Activated naive CD4-positive, alpha-beta T cell treated with anti-CD3 and anti-CD28 coated beads, Interleukin-2, amount 50 U/mL, for 72 hours (primary cell): Measurements from ENCODE around the gene POLE3. TPM values are rescaled to one million over a fixed set of nuclear protein-coding genes. Genes with fewer than 3 reads are reported as not detected.
"Not testable (repeated sequence)": the region's sequence is repeated elsewhere in the genome, so short reads cannot be mapped to it uniquely, and the experiment has no call there.

Source experiments
- ATAC-seq, 2 donors: fragments of 150-1000 bp; cut with Tn5 transposase; 2 replicates each; pipeline ENCODE4 v1.10.0; 2021; ENCODE audit warnings: mild to moderate bottlenecking in 2 of 2, moderate library complexity in 2 of 2
- DNase-seq, 2 donors: peaks; one replicate each; pipeline ENCODE4 v3.0.0; 2021 to 2022; ENCODE audit warnings: low spot score in 2 of 2
- H3K27ac Mint-ChIP-seq, 2 donors: one replicate each; pipeline ENCODE4 v1.8.0; 2022; ENCODE audit warnings: mild to moderate bottlenecking in 2 of 2, mixed read lengths in 2 of 2
- H3K36me3 Mint-ChIP-seq, 2 donors: one replicate each; pipeline ENCODE4 v1.8.0; 2022; ENCODE audit warnings: mixed read lengths in 2 of 2
- H3K9me3 Mint-ChIP-seq, 2 donors: one replicate each; pipeline ENCODE4 v1.8.0; 2022; ENCODE audit warnings: mixed read lengths in 2 of 2
- total RNA-seq, 2 donors: library from RNA; stranded (reverse); gene quantifications; one replicate each; pipeline ENCODE4 v1.2.3, GENCODE V29; 2022

The POLE3 gene
- total RNA-seq, 2 donors from 2014 or later = 46.8 to 60.8 TPM

DNA sequence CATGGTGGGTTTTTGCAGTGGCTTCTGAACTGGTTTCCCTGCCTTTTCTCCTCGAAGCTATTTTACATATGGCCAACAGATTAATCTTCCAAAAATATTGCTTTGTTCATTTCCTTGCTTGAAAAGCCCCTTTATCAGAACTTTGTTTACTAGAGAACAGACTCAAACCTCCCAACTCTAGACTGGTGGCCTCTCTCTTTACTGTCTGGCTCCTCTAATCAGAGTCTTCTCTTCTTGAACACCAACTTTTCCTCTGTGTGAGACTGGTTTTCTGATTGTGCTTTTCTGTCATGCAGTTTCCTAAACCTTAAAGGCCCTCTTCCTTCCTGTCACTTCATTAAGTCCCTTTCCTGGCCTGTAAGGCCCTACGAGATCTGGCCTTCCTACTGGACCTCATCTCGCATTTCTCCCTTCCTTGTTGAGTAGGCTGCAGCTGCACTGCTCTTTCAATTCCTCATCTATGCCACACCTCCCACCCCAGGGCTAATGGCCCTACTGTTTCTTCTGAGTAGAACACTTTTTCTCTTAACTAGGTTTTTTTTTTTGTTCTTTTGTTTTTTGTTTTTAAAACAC is 5.8 kb upstream of the POLE3 start:
- Mint-ChIP-seq H3K36me3 (no peaks in the 10 kb centered on the region), H3K9me3 (no peaks in the 10 kb centered on the region), H3K27ac (no peak overlapping the region)
- DNase-seq (no peak), ATAC-seq (no peak)

DNA sequence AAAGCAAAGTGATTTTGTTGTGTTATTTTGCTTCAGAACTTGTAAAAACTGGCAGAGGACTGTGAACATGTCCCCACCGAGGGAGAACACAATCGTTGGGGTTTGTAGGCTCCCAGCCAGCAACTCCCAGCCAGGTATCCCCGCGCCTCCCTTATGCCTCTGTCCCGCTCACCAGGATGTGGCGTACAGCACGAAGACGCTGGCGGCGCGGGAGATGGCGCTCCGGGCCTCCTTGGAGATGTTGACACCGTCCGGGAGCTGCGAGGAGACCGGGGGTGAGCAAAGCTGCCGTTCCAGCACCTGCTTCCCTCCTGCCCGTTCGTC is 630 bp downstream of the POLE3 start:
- ATAC-seq = peak; percentile 12 to 25
- DNase-seq = no peak
- Mint-ChIP-seq H3K36me3 (peaks cover 38 to 40% of the 10 kb centered on the region in 2 donors), H3K27ac (peak overlapping the region; percentile 96 to 99), H3K9me3 (no peaks in the 10 kb centered on the region)

DNA sequence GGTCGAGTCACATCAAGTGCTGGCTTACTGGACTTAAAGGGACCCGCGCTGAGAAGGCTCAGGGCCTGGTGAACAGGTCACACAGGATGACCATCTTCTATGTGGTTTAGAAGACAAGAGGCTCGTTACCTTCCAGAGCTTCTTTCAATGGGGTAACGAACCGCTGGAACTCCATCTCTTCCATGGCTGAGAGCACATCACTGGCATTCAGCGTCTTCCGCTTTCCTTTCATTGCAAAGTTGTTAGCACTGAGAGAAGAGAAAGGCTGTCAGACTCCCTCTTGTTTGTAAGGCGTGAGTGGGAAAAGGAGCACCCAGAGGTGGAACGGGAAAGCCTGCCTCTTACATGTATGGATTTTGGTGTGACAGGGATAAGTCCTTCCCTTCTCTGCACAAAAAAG is 994 bp downstream of the POLE3 start:
- DNase-seq (no peak), ATAC-seq (no peak)
- Mint-ChIP-seq H3K9me3 (no peaks in the 10 kb centered on the region), H3K27ac (peak overlapping the region; percentile 96 to 99), H3K36me3 (peaks cover 38 to 40% of the 10 kb centered on the region in 2 donors)

DNA sequence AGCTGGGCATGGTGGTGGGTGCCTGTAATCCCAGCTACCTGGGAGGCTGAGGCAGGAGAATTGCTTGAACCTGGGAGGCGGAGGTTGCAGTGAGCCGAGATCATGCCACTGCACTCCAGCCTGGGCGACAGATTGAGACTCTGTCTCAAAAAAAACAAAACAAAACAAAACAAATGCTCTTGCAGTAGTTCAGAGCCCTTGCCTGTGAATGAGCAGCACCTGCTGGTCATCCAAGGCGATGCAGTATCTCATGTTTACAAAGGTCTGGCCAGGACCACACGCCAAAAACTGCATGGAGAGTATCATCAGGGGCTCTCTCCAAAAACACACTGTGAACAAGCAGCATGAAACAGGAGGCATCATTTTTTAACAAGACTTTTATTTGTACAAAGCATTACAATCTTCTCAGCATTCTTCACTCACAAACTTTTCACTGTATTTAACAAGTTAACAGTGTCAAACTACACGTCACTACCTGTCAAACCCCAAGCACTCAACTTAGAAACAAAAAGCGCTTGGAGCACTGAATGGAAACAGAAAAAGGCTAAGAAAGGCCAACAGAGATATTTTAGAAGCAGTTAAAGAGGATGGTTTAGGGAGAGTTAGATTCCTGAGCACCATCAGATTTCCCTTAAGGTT is 3.5 kb downstream of the POLE3 start:
- Mint-ChIP-seq H3K36me3 (peaks cover 38 to 40% of the 10 kb centered on the region in 2 donors), H3K27ac (peak overlapping the region; percentile 95 to 96)
- ATAC-seq, H3K9me3 Mint-ChIP-seq: not testable (repeated sequence)
- DNase-seq = peak in 1 of 2 donors; percentile 58

DNA sequence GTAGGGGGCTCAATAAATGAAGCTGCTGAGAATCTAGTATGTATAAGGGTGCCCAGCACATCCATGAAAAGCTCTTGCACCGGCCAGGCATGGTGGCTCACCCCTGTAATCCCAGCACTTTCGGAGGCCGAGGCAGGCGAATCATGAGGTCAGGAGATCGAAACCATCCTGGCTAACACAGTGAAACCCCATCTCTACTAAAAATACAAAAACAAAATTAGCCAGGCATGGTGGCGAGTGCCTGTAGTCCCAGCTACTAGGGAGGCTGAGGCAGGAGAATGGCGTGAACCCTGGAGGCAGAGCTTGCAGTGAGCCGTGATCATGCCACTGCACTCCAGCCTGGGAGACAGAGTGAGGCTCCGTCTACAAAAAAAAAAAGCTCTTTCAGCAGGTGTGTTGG is 4.1 kb downstream of the POLE3 start:
- not testable (repeated sequence) for DNase-seq, H3K9me3 Mint-ChIP-seq, ATAC-seq
- Mint-ChIP-seq H3K36me3 (peaks cover 38 to 40% of the 10 kb centered on the region in 2 donors), H3K27ac (peak overlapping the region in 1 of 2 donors; percentile 96)

DNA sequence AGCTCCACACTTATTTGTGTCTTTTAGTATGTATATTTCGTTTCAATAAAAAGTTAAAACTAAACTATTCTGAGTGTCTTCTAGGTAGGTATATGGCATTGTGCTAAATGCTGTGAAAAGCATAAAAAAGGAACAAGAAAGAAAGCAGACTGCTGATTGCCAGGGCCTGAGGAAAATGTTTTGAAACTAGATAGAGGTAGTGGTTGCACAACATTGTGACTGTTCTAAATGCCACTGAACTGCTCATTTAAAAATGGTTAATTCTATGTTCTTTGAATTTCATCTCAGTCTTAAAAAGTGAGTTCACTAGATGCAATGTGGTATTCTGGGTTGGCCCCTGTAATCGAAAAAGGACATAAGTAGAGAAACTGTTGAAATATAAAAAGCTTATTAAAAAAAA is 6.8 kb downstream of the POLE3 start:
- no peak for ATAC-seq
- Mint-ChIP-seq H3K36me3 (peaks cover 17 to 18% of the 10 kb centered on the region in 2 donors), H3K9me3 (no peaks in the 10 kb centered on the region), H3K27ac (no peak overlapping the region)
- DNase-seq = no peak

DNA sequence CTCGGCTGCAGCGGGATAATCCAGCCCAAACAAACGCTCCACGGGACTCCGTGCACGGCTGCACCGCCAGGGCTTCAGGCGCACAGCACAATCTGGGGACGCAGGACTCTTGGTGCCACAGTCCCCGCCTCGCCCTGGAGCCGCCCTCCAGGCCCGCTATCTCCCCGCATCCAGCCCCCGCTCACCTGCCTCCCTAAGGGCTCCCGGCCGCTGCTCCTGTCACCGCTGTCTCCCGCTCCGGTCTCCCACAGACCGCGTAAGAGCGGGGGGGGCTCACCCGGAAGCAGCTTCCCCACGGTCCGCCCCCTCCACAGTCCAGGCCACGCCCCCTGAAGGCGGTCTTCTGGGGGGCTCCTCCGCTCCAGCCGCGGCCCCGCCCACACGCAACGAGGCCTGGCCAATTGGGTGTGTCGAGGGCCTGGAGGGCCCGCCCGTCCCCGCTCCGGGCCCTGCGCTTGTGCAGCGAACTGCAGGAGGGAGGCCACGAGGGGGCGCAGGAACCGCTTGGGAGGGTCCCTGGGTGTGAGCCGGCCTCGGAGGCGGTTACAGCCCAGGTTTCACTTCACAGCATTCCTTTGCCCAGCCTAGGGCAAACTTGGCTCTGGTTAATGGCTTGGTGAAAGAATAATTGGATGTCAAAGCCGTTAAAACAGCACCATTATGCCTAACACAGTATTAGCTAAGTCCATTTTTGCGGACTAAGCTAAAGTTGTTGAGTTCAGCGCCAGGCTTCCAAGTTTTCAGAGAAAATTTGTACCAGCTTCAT is 9.3 kb downstream of the POLE3 start, which contains the start of gene ALAD:
Gene ALAD, minus strand, starts transcription at position 258 of the 766 bp plus-strand sequence. CDS start 7,725 bp downstream, outside the sequence.
- ATAC-seq (peak; percentile 93 to 99), DNase-seq (peak; percentile 98 to 99)
- no peaks in the 10 kb centered on the region for H3K9me3 Mint-ChIP-seq
- no peaks in the 10 kb centered on the region for H3K36me3 Mint-ChIP-seq
- peak within 1 kb of the TSS; percentile 83 to 90 for H3K27ac Mint-ChIP-seq

DNA sequence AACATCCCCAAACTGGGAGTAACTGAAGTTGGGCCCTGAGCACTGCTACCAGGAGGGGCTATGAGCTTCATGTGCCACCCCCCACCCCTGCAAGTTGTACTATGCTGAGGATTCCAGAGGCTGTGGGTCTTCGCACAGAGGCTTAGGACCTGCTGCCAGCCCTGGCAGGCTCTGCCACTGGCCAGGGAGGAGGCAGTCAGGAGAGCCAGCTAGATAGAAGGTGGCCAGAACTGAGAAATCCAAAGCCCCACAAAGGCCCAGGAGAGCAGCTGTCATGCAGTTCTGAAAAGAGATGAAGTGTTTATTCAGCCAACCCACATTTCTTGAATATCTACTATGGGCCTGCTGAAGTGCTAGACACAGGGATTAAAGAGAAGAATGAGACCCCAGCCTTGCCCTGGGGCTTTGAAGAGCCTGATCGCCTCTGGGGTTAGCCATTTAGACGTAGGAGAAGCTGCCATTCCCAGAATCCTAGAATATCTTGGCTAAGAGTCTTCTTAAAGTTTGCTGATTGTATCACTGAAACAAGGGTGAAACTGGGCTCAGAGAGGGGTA is 10.8 kb downstream of the POLE3 start:
- Mint-ChIP-seq H3K27ac (peak overlapping the region in 1 of 2 donors; percentile 4), H3K36me3 (no peaks in the 10 kb centered on the region)
- no peak for ATAC-seq

DNA sequence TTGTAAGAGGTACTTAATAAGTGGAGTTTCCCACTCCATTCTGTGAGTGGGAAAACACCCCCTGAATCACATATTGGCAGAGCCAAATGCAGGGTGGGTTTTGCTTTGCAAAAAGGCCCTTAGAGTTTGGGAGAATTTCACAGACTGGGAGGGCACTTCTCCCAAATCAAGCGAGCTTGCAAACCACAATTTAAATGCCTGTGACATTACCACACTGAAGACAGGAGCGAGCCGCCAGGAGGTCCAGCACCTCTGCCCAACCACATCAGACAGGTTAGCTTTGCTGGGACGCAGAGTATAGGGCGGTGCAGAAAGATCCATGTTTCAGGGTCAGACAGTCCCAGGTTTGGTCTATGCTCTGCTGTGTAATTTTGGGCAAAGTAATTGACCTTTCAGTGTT is 11.7 kb downstream of the POLE3 start:
- H3K9me3 Mint-ChIP-seq = no peaks in the 10 kb centered on the region

More for the DNA sequence above, 10.8 kb downstream of the POLE3 start:
- H3K9me3 Mint-ChIP-seq = no peaks in the 10 kb centered on the region
- no peak for DNase-seq

DNA sequence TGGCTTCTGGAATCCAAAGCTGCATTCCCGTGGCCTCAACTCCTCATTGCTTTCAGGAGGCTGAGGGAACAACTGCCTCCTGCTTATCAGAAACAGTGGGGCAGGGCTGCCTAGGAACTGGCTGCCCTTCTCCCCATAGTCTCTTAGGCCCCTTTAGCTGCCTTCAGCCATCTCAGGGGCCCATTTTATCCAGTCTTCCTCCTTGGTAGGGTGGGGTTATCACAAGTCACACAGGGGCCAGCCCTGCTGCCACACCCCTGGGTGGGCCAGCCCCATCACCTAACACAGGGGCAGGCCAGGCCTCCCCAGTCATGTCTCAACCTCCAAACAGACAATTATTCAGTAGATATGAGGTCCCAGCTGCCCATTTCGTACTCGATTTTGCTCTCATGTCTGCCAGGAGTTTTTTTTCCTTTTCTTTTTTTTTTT is 13.3 kb downstream of the POLE3 start:
- no peaks in the 10 kb centered on the region for H3K9me3 Mint-ChIP-seq
- no peak for ATAC-seq
- no peaks in the 10 kb centered on the region for H3K36me3 Mint-ChIP-seq

More for the DNA sequence above, 11.7 kb downstream of the POLE3 start:
- H3K36me3 Mint-ChIP-seq = no peaks in the 10 kb centered on the region
- DNase-seq = no peak
- ATAC-seq = no peak
- H3K27ac Mint-ChIP-seq = peak overlapping the region in 1 of 2 donors; percentile 4

DNA sequence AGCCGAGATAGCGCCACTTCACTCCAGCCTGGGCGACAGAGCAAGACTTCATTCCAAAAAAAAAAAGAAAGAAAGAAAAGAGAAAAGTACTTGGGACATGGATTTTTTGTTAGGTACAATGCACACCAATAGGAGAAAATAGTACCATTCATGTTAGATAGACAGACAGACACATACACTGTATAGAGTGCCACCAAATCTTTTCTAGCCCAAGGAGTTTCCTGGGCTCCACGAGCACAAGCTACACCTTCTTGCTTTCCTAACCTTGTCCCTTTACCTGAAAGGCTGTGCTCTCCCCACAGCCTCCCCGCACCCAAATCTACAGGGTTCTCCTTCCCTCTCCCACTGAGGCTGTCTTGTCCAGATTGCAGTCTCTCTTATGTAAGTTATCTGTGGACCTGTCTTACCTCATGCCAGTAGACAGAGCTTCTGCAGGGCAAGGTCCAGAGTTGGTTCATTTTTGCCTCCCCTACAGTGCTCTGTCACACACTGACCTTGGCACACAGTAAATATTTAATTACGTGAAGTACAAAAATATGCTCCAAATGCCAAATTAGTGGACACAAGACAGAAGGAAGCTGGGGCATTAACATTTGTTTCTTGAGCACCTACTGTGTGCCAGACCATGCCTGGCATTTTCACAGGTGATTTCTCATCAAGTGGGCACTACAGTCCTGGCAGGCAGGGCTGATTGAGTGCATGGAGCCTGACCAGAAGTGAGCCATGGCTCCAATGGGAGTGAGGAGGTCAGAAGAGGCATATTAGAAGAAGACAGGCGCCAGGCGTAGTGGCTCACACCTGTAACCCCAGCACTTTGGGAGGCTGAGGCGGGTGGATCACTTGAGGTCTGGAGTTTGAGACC is 15.2 kb downstream of the POLE3 start:
- Mint-ChIP-seq H3K9me3 (no peaks in the 10 kb centered on the region), H3K36me3 (no peaks in the 10 kb centered on the region), H3K27ac (no peak overlapping the region)
- ATAC-seq (no peak), DNase-seq (peak in 1 of 2 donors; percentile 16)

More for the DNA sequence above, 13.3 kb downstream of the POLE3 start:
- no peak overlapping the region for H3K27ac Mint-ChIP-seq
- no peak for DNase-seq

DNA sequence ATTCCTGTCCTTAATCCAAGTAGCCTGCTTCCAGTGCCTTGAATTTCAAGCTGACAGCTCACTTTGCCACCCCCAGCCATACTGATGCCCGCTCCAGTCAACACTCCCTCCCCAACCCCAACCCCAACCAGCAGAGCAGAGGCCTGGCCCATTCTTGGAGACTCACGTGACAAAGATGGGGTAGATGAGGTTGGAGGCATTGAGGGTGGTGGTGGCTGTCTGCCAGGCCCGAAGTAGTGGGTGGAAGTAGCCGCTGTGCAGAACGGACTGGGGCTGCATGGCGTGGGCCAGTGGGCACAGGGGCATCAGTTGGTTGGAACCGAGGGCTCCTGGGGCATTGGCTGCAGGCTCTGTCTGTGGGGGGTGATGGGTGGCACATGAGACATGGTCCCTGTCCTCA is 17.2 kb downstream of the POLE3 start:
- H3K27ac Mint-ChIP-seq = no peak overlapping the region
- H3K36me3 Mint-ChIP-seq = no peaks in the 10 kb centered on the region
- DNase-seq = no peak
- no peaks in the 10 kb centered on the region for H3K9me3 Mint-ChIP-seq
- ATAC-seq = no peak

DNA sequence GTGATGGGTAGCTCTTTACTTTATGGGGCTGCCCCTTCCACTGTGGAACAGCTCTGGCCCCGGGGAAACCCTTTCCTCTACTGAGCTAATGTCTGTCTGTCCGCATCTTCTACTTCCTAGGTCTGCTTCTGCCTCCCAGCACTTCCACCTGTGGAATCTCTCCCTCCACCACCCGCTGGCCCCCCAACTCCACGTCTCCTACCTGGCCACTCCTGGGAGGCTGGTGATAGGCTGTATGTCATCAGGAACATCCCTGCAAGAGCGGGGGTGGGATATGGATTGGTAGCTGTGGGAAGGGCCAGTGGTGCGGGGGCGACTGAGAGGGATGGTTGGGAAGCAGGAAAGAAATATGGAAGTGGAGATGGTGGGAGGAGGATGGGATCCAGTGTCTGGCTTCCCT is 18.6 kb downstream of the POLE3 start:
- no peak for DNase-seq
- peaks cover 0 to 6% of the 10 kb centered on the region in 2 donors for H3K36me3 Mint-ChIP-seq
- H3K9me3 Mint-ChIP-seq = no peaks in the 10 kb centered on the region
- ATAC-seq = no peak
- H3K27ac Mint-ChIP-seq = no peak overlapping the region

DNA sequence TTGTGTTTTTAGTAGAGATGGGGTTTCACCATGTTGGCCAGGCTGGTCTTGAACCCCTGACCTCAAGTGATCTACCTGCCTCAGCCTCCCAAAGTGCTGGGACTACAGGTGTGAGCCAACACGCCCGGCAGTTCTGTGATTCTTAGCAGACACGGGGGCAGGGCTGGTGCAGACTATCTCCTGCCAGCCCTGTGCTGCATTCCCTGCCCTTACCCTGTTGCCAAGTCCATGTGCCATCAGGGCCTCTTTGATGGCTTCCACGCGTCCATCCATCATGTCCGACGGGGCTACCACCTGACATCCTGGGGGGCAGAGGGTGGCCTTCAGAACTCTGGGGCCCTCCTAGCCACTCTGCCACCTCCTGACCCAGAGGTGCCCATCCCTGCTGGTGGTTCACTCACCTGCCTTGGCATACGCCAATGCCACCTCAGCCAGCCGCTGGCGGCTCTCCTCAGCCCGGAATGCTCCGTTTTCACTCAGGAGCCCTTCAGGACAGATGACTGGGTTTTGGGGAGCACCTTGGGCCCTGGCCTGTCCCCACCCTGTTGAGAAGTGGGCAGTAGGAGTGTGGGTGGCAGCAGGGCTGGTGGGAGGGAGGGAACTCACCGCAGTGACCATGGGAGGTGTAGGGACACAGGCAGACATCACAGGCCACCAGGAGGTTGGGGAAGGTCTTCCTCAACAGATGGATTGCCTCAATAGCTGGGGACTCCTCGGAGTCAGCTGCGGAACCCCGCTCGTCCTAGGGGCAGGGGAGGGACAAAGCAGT is 20.1 kb downstream of the POLE3 start:
- Mint-ChIP-seq H3K36me3 (peaks cover 0 to 6% of the 10 kb centered on the region in 2 donors), H3K27ac (peak overlapping the region in 1 of 2 donors; percentile 56), H3K9me3 (no peaks in the 10 kb centered on the region)
- DNase-seq = no peak
- no peak for ATAC-seq

DNA sequence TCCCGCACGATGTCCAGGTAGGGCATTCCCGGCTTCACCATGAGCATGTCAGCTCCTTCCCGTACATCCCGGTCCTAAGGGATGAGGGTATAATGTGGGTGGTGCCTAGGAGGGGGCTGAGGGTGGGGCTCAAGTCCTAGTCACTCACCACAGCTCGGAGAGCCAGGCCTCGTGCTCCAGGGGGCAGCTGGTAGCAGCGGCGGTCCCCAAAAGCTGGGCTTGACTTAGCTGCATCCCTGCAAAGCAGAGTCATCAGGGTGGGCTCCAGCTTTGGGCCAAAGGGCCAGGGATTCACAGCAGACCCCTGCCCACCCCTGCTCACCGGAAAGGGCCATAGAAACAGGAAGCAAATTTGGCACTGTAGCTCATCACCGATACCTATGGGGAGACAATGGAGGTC is 21.0 kb downstream of the POLE3 start:
- Mint-ChIP-seq H3K36me3 (peaks cover 0 to 6% of the 10 kb centered on the region in 2 donors), H3K27ac (no peak overlapping the region), H3K9me3 (no peaks in the 10 kb centered on the region)
- ATAC-seq (no peak), DNase-seq (no peak)

DNA sequence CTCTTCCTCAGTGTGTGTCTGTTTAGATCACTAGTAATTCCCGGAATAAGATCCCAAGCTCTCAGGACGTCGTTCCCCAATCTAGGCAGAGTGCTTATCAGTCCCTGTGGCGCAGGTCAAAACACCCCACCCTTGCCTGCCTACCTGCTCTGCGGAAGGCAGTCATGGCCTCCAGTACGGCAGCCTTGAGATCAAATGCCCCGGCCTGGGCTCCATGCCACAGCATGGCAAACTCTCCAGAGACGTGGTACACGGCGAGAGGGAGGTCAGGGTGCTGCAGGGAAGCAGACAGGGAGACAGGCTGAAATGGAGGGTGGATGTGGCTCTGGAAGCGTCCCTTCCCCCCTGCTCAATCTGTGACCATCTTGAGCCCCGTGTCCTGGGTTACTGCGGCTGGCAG is 21.6 kb downstream of the POLE3 start:
- ATAC-seq (no peak), DNase-seq (no peak)
- peaks cover 0 to 6% of the 10 kb centered on the region in 2 donors for H3K36me3 Mint-ChIP-seq
- H3K9me3 Mint-ChIP-seq = no peaks in the 10 kb centered on the region
- no peak overlapping the region for H3K27ac Mint-ChIP-seq
